Naive thymus-derived CD4-positive, alpha-beta T cell (primary cell): ENCODE results near the gene CDR2L. TPM values are rescaled to one million over a fixed set of nuclear protein-coding genes. Genes with fewer than 3 reads are reported as not detected.

Source experiments
- ATAC-seq: fragments of 150-1000 bp; cut with Tn5 transposase; 2 replicates; pipeline ENCODE4 v1.10.0; 2021; ENCODE audit warnings: mild to moderate bottlenecking, moderate library complexity
- CTCF ChIA-PET: fragments of 350-600 bp; sonication (Branson Sonifier 250); formaldehyde crosslinking; loops from one replicate; lab custom pipeline; 2021; ENCODE audit warnings: antibody characterized with exemption; lab: Charles Lee
- POLR2A ChIA-PET: fragments of 350-600 bp; sonication (Branson Sonifier 250); formaldehyde crosslinking; loops from one replicate; lab custom pipeline; 2021; ENCODE audit warnings: antibody characterized with exemption, inconsistent platforms; lab: Charles Lee
- DNase-seq, 9 donors: peaks; one replicate each; pipeline versions ENCODE4 v3.0.0 to v3.0.0-alpha.2; 2020 to 2022; ENCODE audit warnings: mixed read lengths in 1 of 9
- H3K27ac ChIP-seq: one replicate; pipeline ENCODE4 v1.7.0; 2013; ENCODE audit warnings: mild to moderate bottlenecking, low read depth, low read length, moderate library complexity
- H3K27me3 ChIP-seq, 2 donors: one replicate each; pipeline ENCODE4 v1.7.0; 2013; ENCODE audit warnings: low read length in 2 of 2, mild to moderate bottlenecking in 2 of 2, moderate library complexity in 2 of 2; ENCODE audit not compliant: control insufficient read depth in 2 of 2, insufficient read depth in 2 of 2
- H3K36me3 ChIP-seq, 3 experiments: 1 replicate in 2 of 3; 2 replicates in 1 of 3; pipeline ENCODE4 v1.7.0; 2013; ENCODE audit warnings: low read length in 3 of 3, mild to moderate bottlenecking in 3 of 3, moderate library complexity in 1 of 3; ENCODE audit not compliant: insufficient read depth in 3 of 3, control insufficient read depth in 2 of 3
- H3K4me1 ChIP-seq, 2 donors: one replicate each; pipeline ENCODE4 v1.7.0; 2013; ENCODE audit warnings: low read length in 2 of 2, mild to moderate bottlenecking in 2 of 2, moderate library complexity in 1 of 2; ENCODE audit not compliant: control insufficient read depth in 2 of 2, insufficient read depth in 2 of 2
- H3K4me3 ChIP-seq: 2 replicates; pipeline ENCODE4 v1.7.0; 2013; ENCODE audit warnings: mild to moderate bottlenecking, low read length
- H3K9me3 ChIP-seq, 3 experiments: 1 replicate in 2 of 3; 2 replicates in 1 of 3; pipeline ENCODE4 v1.7.0; 2013; ENCODE audit warnings: low read length in 3 of 3; ENCODE audit not compliant: control insufficient read depth in 2 of 3
- H3K27ac Mint-ChIP-seq, 9 donors: one replicate each; pipeline ENCODE4 v1.8.0; 2020 to 2022; ENCODE audit warnings: mixed read lengths in 9 of 9, mild to moderate bottlenecking in 8 of 9, moderate library complexity in 5 of 9, inconsistent platforms in 2 of 9
- H3K27me3 Mint-ChIP-seq, 5 donors: one replicate each; pipeline ENCODE4 v1.8.0; 2021 to 2022; ENCODE audit warnings: mixed read lengths in 5 of 5, mild to moderate bottlenecking in 1 of 5
- H3K36me3 Mint-ChIP-seq, 5 donors: one replicate each; pipeline ENCODE4 v1.8.0; 2020 to 2022; ENCODE audit warnings: mixed read lengths in 5 of 5, mild to moderate bottlenecking in 3 of 5, inconsistent platforms in 1 of 5
- H3K4me1 Mint-ChIP-seq, 7 donors: one replicate each; pipeline ENCODE4 v1.8.0; 2020 to 2022; ENCODE audit warnings: mixed read lengths in 7 of 7, mild to moderate bottlenecking in 3 of 7, inconsistent platforms in 1 of 7
- H3K4me3 Mint-ChIP-seq, 10 donors: one replicate each; pipeline ENCODE4 v1.8.0; 2020 to 2022; ENCODE audit warnings: mild to moderate bottlenecking in 10 of 10, mixed read lengths in 10 of 10, moderate library complexity in 6 of 10, inconsistent platforms in 2 of 10
- H3K9me3 Mint-ChIP-seq, 11 donors: one replicate each; pipeline ENCODE4 v1.8.0; 2020 to 2022; ENCODE audit warnings: mixed read lengths in 11 of 11, mild to moderate bottlenecking in 4 of 11, inconsistent platforms in 1 of 11, moderate library complexity in 1 of 11
- intact Hi-C, 2 donors: fragments of 100-400 bp; cut with micrococcal nuclease; formaldehyde crosslinking; loops; one replicate each; pipeline ENCODE4 v1.15.1; 2023
- polyA plus RNA-seq, 2 donors: library from polyadenylated mRNA; unstranded; fragments of 300-500 nt; fragmentation: Illumina TruSeq; gene quantifications; one replicate each; pipeline ENCODE4 v1.2.3, GENCODE V29; 2021
- total RNA-seq, 6 experiments: library from RNA in 5 of 6; stranded (reverse) in 5 of 6; gene quantifications; 1 replicate in 5 of 6; 2 replicates in 1 of 6; pipeline ENCODE4 v1.2.3 and lab custom pipeline; 2021 to 2026

CDR2L gene
- total and polyA plus RNA-seq, 7 experiments from 2014 or later = 0.08 to 0.17 (median 0.16) TPM; not detected in 4

- ATAC-seq = no peak
- Mint-ChIP-seq H3K4me1 (no peaks in the 10 kb centered on the region), H3K9me3 (no peaks in the 10 kb centered on the region), H3K4me3 (no peak overlapping the region), H3K27ac (no peak overlapping the region), H3K27me3 (peaks cover 4 to 20% (median 8%) of the 10 kb centered on the region in 5 donors), H3K36me3 (no peaks in the 10 kb centered on the region)
- H3K36me3 ChIP-seq = no peaks in the 10 kb centered on the region
- ChIA-PET POLR2A (no interaction called here), CTCF (no interaction called here)
- H3K9me3 ChIP-seq = no peaks in the 10 kb centered on the region
- no peak overlapping the region for H3K4me3 ChIP-seq
- H3K27ac ChIP-seq = no peak overlapping the region
- no peaks in the 10 kb centered on the region for H3K4me1 ChIP-seq
- DNase-seq = no peak
- no peaks in the 10 kb centered on the region for H3K27me3 ChIP-seq
- intact Hi-C loops = no loop called here
Observed at GRCh38 chr17:74946641-74947040, 40.8 kb upstream of the CDR2L start.

- ATAC-seq (no peak), DNase-seq (no peak)
- H3K4me1 ChIP-seq = no peaks in the 10 kb centered on the region
- no peaks in the 10 kb centered on the region for H3K36me3 Mint-ChIP-seq
- H3K27me3 Mint-ChIP-seq = peaks cover under 1 to 17% (median 4%) of the 10 kb centered on the region in 5 donors
- no peaks in the 10 kb centered on the region for H3K9me3 Mint-ChIP-seq
- H3K27ac ChIP-seq = no peak overlapping the region
- ChIA-PET CTCF (no interaction called here), POLR2A (no interaction called here)
- intact Hi-C loops = no loop called here
- H3K27me3 ChIP-seq = no peaks in the 10 kb centered on the region
- H3K27ac Mint-ChIP-seq = no peak overlapping the region
- no peaks in the 10 kb centered on the region for H3K4me1 Mint-ChIP-seq
- H3K4me3 ChIP-seq = no peak overlapping the region
- no peaks in the 10 kb centered on the region for H3K36me3 ChIP-seq
- no peaks in the 10 kb centered on the region for H3K9me3 ChIP-seq
- H3K4me3 Mint-ChIP-seq = no peak overlapping the region
Observed at GRCh38 chr17:74947041-74947754, 40.2 kb upstream of the CDR2L start.

- Mint-ChIP-seq H3K4me3 (no peak overlapping the region), H3K27me3 (peaks cover 0 to 8% (median 4%) of the 10 kb centered on the region in 5 donors), H3K9me3 (no peaks in the 10 kb centered on the region), H3K36me3 (no peaks in the 10 kb centered on the region), H3K27ac (no peak overlapping the region), H3K4me1 (no peaks in the 10 kb centered on the region)
- POLR2A ChIA-PET = no interaction called here
- CTCF ChIA-PET = interaction anchor here (0.7 to 0.9 kb wide), 2 partner anchors 57 to 118 kb away, joined by 3 read pairs; no protein-coding TSS in a partner anchor
- ATAC-seq (no peak), DNase-seq (no peak)
- no peak overlapping the region for H3K27ac ChIP-seq
- no peaks in the 10 kb centered on the region for H3K36me3 ChIP-seq
- no peak overlapping the region for H3K4me3 ChIP-seq
- no peaks in the 10 kb centered on the region for H3K9me3 ChIP-seq
- intact Hi-C loops = no loop called here
- H3K4me1 ChIP-seq = no peaks in the 10 kb centered on the region
- no peaks in the 10 kb centered on the region for H3K27me3 ChIP-seq
Observed at GRCh38 chr17:74949455-74950115, 37.8 kb upstream of the CDR2L start.

- ChIA-PET CTCF (no interaction called here), POLR2A (no interaction called here)
- no peaks in the 10 kb centered on the region for H3K27me3 ChIP-seq
- intact Hi-C loops = no loop called here
- H3K9me3 ChIP-seq = no peaks in the 10 kb centered on the region
- no peaks in the 10 kb centered on the region for H3K9me3 Mint-ChIP-seq
- no peaks in the 10 kb centered on the region for H3K4me1 ChIP-seq
- ATAC-seq (no peak), DNase-seq (no peak)
- no peaks in the 10 kb centered on the region for H3K4me1 Mint-ChIP-seq
- peaks cover 0 to 4% (median 0%) of the 10 kb centered on the region in 5 donors for H3K36me3 Mint-ChIP-seq
- H3K4me3 ChIP-seq = no peak overlapping the region
- no peak overlapping the region for H3K27ac ChIP-seq
- no peak overlapping the region for H3K4me3 Mint-ChIP-seq
- no peaks in the 10 kb centered on the region for H3K36me3 ChIP-seq
- peaks cover 0 to 6% (median 2%) of the 10 kb centered on the region in 5 donors for H3K27me3 Mint-ChIP-seq
- H3K27ac Mint-ChIP-seq = no peak overlapping the region
Observed at GRCh38 chr17:74950207-74950606, 37.2 kb upstream of the CDR2L start.

GRCh38 chr17:74951065-74951464, 36.4 kb upstream of the CDR2L start:
- no peaks in the 10 kb centered on the region for H3K27me3 ChIP-seq
- ChIA-PET CTCF (no interaction called here), POLR2A (no interaction called here)
- H3K4me3 ChIP-seq = no peak overlapping the region
- Mint-ChIP-seq H3K27me3 (peaks cover 0 to 4% (median 0%) of the 10 kb centered on the region in 5 donors), H3K9me3 (no peaks in the 10 kb centered on the region), H3K4me3 (no peak overlapping the region), H3K36me3 (peaks cover 0 to 4% (median 0%) of the 10 kb centered on the region in 5 donors), H3K4me1 (no peaks in the 10 kb centered on the region), H3K27ac (no peak overlapping the region)
- ATAC-seq (no peak), DNase-seq (no peak)
- no peaks in the 10 kb centered on the region for H3K9me3 ChIP-seq
- intact Hi-C loops = no loop called here
- H3K36me3 ChIP-seq = no peaks in the 10 kb centered on the region
- H3K27ac ChIP-seq = no peak overlapping the region
- no peaks in the 10 kb centered on the region for H3K4me1 ChIP-seq

- DNase-seq (no peak), ATAC-seq (no peak)
- Mint-ChIP-seq H3K4me3 (no peak overlapping the region), H3K27me3 (peaks cover 0 to 6% (median 0%) of the 10 kb centered on the region in 5 donors), H3K9me3 (no peaks in the 10 kb centered on the region), H3K27ac (no peak overlapping the region), H3K36me3 (peaks cover 0 to 4% (median 0%) of the 10 kb centered on the region in 5 donors), H3K4me1 (no peaks in the 10 kb centered on the region)
- no peaks in the 10 kb centered on the region for H3K27me3 ChIP-seq
- ChIA-PET CTCF (interaction anchor here (1.2 kb wide), 1 partner anchor 8 kb away, joined by 3 read pairs; no protein-coding TSS in a partner anchor), POLR2A (no interaction called here)
- H3K4me3 ChIP-seq = no peak overlapping the region
- no peak overlapping the region for H3K27ac ChIP-seq
- no peaks in the 10 kb centered on the region for H3K9me3 ChIP-seq
- no peaks in the 10 kb centered on the region for H3K4me1 ChIP-seq
- no peaks in the 10 kb centered on the region for H3K36me3 ChIP-seq
- intact Hi-C loops = no loop called here
Observed at GRCh38 chr17:74951680-74952421, 35.6 kb upstream of the CDR2L start.
